OCI-LY7 (cell line): ENCODE measurements around the gene SECTM1. TPM values are rescaled to one million over a fixed set of nuclear protein-coding genes. Genes with fewer than 3 reads are reported as not detected.

Source experiments
- BruUV-seq: library from RNA; stranded (reverse); fragments of 400-500 nt; replicated peaks from 2 replicates; lab custom pipeline; 2021; lab: Mats Ljungman, UMichigan
- CTCF ChIA-PET: fragments of 300-600 bp; sonication (Branson Sonifier 250); formaldehyde crosslinking; loops from one replicate; lab custom pipeline; 2022; ENCODE audit warnings: antibody characterized with exemption; ENCODE audit not compliant: unreplicated experiment; lab: Charles Lee
- POLR2A ChIA-PET: fragments of 300-600 bp; sonication (Branson Sonifier 250); formaldehyde crosslinking; loops from one replicate; lab custom pipeline; 2022; ENCODE audit warnings: antibody characterized with exemption; lab: Charles Lee
- DNase-seq: peaks from one replicate; pipeline ENCODE4 v3.0.0-alpha.2; 2015; ENCODE audit warnings: low spot score
- H2AFZ ChIP-seq: fragments of 200-600 bp; sonication (generic), shearing (Covaris generic); 2 replicates; pipeline ENCODE4 v1.6.1; 2014; ENCODE audit warnings: mild to moderate bottlenecking, antibody characterized with exemption, low read length, moderate library complexity
- H3K27ac ChIP-seq: fragments of 200-600 bp; sonication (generic); 2 replicates; pipeline ENCODE4 v1.5.1; 2014; ENCODE audit warnings: mixed run types, low read depth, mild to moderate bottlenecking, moderate library complexity, low read length, inconsistent platforms; ENCODE audit not compliant: poor library complexity, severe bottlenecking
- H3K36me3 ChIP-seq: fragments of 200-600 bp; sonication (generic); 2 replicates; pipeline ENCODE4 v1.6.1; 2014; ENCODE audit warnings: mild to moderate bottlenecking, antibody characterized with exemption, low read length, moderate library complexity, mixed read lengths; ENCODE audit not compliant: insufficient read depth
- H3K4me1 ChIP-seq: fragments of 200-600 bp; sonication (generic); 2 replicates; pipeline ENCODE4 v1.5.1; 2014; ENCODE audit warnings: mild to moderate bottlenecking, low read length; ENCODE audit not compliant: insufficient read depth, poor library complexity, severe bottlenecking
- H3K4me2 ChIP-seq: fragments of 200-600 bp; sonication (generic); 2 replicates; pipeline ENCODE4 v1.6.1; 2014; ENCODE audit warnings: mild to moderate bottlenecking, low read length
- H3K4me3 ChIP-seq: fragments of 200-600 bp; sonication (generic); 2 replicates; pipeline ENCODE4 v1.5.1; 2014; ENCODE audit warnings: mild to moderate bottlenecking, low read depth, low read length; ENCODE audit not compliant: poor library complexity, severe bottlenecking
- H3K79me2 ChIP-seq: fragments of 200-600 bp; sonication (generic); 2 replicates; pipeline ENCODE4 v1.6.1; 2016; ENCODE audit warnings: low read depth, mild to moderate bottlenecking, low read length, moderate library complexity, mixed read lengths; ENCODE audit not compliant: insufficient read depth
- H3K9me2 ChIP-seq: fragments of 200-600 bp; sonication (generic); 2 replicates; pipeline ENCODE4 v1.6.1; 2016; ENCODE audit warnings: mild to moderate bottlenecking, low read length, mixed read lengths; ENCODE audit not compliant: insufficient read depth
- H3K9me3 ChIP-seq: fragments of 200-600 bp; sonication (generic); 2 replicates; pipeline ENCODE4 v1.6.1; 2014; ENCODE audit warnings: mild to moderate bottlenecking, mixed run types, low read length, mixed read lengths
- H4K20me1 ChIP-seq: fragments of 200-600 bp; sonication (generic); 2 replicates; pipeline ENCODE4 v1.6.1; 2014; ENCODE audit warnings: mild to moderate bottlenecking, antibody characterized with exemption, low read length, moderate library complexity, mixed read lengths; ENCODE audit not compliant: insufficient read depth
- EZH2phosphoT487 ChIP-seq: fragments of 200-600 bp; sonication (generic); IDR thresholded peaks from 2 replicates; pipeline ENCODE4 v1.6.1; 2018; ENCODE audit warnings: low read depth, borderline replicate concordance, mild to moderate bottlenecking, mixed run types, antibody characterized with exemption, low read length, moderate library complexity, mixed read lengths
- intact Hi-C: fragments of 100-400 bp; cut with micrococcal nuclease; formaldehyde crosslinking; loops from one replicate; pipeline ENCODE4 v1.10.0; 2022; ENCODE audit not compliant: unreplicated experiment
- total RNA-seq, 2 experiments: library from RNA; depleted of rRNA in 1 of 2; stranded (reverse); fragments of >200 nt in 1 of 2; shearing (Covaris generic) in 1 of 2; gene quantifications; 2 replicates each; pipeline ENCODE4 v1.2.3, GENCODE V29; 2014 to 2022
- TF ChIP-seq, protein P1 (sequence below): fragments of 200-600 bp; sonication (generic); conservative IDR thresholded peaks from 2 replicates; pipeline ENCODE4 v1.5.1; 2014; ENCODE audit warnings: mild to moderate bottlenecking, antibody characterized with exemption, low read length, moderate library complexity, mixed read lengths

Gene SECTM1
- total RNA-seq, 2 experiments from 2014 or later: not detected

DNA sequence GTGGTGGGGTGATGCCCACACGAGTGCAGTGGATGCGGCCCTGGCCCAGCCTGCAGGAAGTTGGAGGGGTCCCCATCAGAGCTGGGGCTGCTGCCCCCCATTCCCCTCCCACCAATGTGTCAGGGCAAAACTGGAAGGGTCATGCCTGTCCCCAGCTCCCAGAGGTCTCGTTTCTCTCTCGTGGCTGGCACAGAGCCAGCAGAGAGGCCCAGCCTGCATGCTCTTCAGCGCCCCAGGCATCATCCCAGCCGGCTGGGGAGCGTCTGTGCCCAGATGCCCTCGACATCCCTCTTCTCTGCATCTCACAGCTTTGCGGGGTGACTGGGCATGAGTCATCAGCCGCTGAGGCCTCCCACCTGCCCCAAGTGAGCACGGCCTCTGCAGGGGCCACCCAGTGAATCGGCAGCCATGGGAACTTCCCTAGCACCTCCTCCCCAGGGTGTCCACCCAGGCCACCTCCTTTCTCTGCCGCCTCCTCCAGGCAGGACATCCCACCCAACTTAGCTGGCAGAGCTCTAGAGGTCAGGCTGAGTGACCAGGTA, 50.3 kb downstream of the SECTM1 start:
- Histone ChIP-seq H3K27ac (no peak overlapping the region), H2AFZ (no peak overlapping the region)
- DNase-seq: no peak

DNA sequence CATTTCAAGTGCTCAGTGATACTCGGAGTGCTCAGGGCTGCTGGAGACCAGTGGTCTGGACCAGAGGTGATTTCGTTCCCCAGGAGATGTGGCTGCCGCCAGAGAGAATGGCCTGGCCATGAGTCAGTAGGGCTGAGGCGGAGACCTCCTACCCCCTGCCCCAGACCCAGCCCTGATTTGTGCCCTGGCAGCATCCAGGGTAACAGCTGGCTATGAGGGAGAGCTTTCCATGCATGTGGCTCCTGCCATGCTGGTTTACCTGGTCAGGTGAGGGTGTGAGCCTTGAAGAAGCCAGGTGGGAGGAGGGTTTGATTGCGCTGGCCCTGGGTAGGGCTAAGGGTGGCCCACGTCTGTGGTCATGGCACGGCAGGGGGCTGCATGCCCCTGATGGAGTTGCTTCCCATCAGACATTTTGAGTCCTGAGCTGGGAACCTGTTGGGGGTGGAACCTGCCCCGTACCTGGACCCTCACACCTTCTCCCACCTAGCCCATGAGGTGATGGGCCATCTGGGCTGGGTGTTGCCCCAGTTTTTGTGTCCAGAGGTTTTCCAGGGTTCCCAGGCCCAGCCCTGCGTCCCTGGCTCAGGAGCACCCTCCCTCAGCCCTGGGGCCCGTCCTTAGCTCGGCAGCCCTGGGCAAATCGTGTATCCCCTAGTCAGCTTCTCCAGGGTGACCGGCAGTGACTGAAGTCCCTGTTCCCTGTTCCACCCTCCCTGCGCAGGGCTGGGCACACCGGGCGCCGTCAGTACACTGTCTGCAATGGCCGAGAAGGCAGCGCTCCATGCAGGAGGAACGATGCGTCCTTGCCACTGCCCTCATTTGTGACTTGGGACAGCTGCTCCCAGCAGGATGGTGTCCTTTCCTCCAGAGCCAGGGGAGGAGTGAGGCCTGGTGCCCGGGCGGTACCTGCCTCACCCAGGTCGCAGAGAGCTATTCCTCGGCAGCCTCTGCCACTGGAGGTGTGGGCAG, 51.0 kb downstream of the SECTM1 start:
- intact Hi-C loops: no loop called here
- Histone ChIP-seq H3K4me1 (peaks cover 6% of the 10 kb centered on the region), H4K20me1 (no peaks in the 10 kb centered on the region), H3K79me2 (no peaks in the 10 kb centered on the region), H3K9me2 (no peaks in the 10 kb centered on the region), H3K4me2 (no peak overlapping the region), H3K27ac (no peak overlapping the region), H2AFZ (no peak overlapping the region), H3K9me3 (no peaks in the 10 kb centered on the region), H3K36me3 (no peaks in the 10 kb centered on the region), H3K4me3 (no peak overlapping the region)
- no TSS peak for BruUV-seq
- POLR2A ChIA-PET: no interaction called here
- CTCF ChIA-PET: no interaction called here
- TF ChIP-seq, protein P1, sequence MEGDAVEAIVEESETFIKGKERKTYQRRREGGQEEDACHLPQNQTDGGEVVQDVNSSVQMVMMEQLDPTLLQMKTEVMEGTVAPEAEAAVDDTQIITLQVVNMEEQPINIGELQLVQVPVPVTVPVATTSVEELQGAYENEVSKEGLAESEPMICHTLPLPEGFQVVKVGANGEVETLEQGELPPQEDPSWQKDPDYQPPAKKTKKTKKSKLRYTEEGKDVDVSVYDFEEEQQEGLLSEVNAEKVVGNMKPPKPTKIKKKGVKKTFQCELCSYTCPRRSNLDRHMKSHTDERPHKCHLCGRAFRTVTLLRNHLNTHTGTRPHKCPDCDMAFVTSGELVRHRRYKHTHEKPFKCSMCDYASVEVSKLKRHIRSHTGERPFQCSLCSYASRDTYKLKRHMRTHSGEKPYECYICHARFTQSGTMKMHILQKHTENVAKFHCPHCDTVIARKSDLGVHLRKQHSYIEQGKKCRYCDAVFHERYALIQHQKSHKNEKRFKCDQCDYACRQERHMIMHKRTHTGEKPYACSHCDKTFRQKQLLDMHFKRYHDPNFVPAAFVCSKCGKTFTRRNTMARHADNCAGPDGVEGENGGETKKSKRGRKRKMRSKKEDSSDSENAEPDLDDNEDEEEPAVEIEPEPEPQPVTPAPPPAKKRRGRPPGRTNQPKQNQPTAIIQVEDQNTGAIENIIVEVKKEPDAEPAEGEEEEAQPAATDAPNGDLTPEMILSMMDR: no peak
- no peak for TF ChIP-seq EZH2phosphoT487
- DNase-seq: no peak

More for the DNA sequence above, 50.3 kb downstream of the SECTM1 start:
- Histone ChIP-seq H3K9me3 (no peaks in the 10 kb centered on the region), H3K36me3 (no peaks in the 10 kb centered on the region), H4K20me1 (no peaks in the 10 kb centered on the region), H3K4me3 (no peak overlapping the region), H3K79me2 (no peaks in the 10 kb centered on the region), H3K4me2 (no peak overlapping the region), H3K4me1 (peaks cover 6% of the 10 kb centered on the region), H3K9me2 (no peaks in the 10 kb centered on the region)
- TF ChIP-seq, protein P1: no peak
- TF ChIP-seq EZH2phosphoT487: no peak
- ChIA-PET CTCF (no interaction called here), POLR2A (interaction anchor here (1.1 kb wide), 1 partner anchor 9 kb away, joined by 4 read pairs; no protein-coding TSS in a partner anchor)
- no TSS peak for BruUV-seq
- intact Hi-C loops: no loop called here
